Retinal pigment epithelial cell (primary cell): ENCODE measurements around the gene C12orf56.

Experiments
- DNase-seq: peaks from one replicate; pipeline ENCODE4 v3.0.0-alpha.2; 2010; ENCODE audit warnings: low read depth
- H3K4me3 ChIP-seq: 2 replicates; pipeline ENCODE4 v1.5.1; 2011; ENCODE audit warnings: mild to moderate bottlenecking, low read length, control low read depth, moderate library complexity
- TF ChIP-seq, protein P1 (sequence below): conservative IDR thresholded peaks from 2 replicates; pipeline ENCODE4 v1.5.1; 2011; ENCODE audit warnings: low read depth, low read length, control low read depth, inconsistent platforms

The C12orf56 gene

DNA sequence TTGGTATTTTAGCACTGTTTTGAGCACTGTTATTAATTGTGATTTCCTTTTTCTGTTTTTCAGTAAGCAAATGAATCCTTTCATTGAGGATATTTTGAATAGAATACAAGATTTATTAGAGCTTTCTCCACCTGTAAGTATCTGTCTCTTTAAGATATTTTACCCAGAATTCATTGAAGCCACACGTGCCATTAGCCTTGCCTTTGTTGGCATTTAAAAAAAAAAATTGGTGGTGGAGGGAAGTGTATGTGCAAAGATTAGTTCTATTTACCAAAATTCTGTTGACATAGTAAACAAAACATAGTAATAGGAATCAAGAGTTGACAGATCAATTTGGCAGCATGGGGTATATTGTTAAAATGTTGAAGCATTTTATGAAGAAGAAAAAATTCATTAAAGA lies 37.4 kb upstream of the C12orf56 start:
- DNase-seq = no peak
- H3K4me3 ChIP-seq = no peak overlapping the region
- TF ChIP-seq, protein P1, sequence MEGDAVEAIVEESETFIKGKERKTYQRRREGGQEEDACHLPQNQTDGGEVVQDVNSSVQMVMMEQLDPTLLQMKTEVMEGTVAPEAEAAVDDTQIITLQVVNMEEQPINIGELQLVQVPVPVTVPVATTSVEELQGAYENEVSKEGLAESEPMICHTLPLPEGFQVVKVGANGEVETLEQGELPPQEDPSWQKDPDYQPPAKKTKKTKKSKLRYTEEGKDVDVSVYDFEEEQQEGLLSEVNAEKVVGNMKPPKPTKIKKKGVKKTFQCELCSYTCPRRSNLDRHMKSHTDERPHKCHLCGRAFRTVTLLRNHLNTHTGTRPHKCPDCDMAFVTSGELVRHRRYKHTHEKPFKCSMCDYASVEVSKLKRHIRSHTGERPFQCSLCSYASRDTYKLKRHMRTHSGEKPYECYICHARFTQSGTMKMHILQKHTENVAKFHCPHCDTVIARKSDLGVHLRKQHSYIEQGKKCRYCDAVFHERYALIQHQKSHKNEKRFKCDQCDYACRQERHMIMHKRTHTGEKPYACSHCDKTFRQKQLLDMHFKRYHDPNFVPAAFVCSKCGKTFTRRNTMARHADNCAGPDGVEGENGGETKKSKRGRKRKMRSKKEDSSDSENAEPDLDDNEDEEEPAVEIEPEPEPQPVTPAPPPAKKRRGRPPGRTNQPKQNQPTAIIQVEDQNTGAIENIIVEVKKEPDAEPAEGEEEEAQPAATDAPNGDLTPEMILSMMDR = no peak

DNA sequence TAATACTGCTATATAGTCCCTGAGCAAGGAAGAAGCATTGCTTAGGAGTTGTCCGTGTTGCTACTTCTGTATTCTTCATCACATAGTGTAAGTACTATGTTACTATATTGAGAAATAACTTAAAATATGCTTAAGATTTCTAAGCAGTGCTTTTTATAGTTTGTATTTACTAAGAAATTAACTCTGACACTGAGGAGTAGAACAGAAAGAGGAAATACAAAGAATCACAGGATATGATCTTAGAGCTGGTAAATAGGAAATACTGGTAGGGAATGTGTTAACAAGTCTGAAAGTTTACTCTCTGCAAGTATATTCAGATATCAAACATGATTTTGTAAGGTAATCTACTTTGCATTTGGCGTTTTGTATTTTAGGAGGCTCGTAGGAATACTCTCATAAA lies 29.1 kb upstream of the C12orf56 start:
- TF ChIP-seq, protein P1 = no peak
- H3K4me3 ChIP-seq = no peak overlapping the region
- DNase-seq = no peak

DNA sequence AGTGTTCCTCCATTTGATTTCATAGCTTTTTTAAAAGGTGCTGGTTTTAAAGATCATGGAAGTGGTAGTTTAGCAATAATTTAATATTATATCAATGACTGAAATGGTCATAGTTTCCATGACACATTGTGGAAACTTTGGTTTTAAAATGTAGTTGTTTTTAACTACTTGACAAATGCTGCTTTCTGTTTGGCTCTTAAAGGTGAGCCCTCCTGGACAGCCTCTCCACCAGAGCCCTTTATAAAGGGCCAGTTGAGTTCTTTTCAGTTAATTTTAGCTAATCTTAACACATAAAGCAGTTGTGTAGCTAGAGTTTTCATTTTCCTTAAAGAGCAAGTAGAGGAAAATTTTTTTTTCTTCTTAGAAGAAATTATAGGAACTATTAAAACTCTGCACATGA lies 27.7 kb upstream of the C12orf56 start:
- no peak for DNase-seq
- TF ChIP-seq, protein P1 = no peak
- H3K4me3 ChIP-seq = no peak overlapping the region

DNA sequence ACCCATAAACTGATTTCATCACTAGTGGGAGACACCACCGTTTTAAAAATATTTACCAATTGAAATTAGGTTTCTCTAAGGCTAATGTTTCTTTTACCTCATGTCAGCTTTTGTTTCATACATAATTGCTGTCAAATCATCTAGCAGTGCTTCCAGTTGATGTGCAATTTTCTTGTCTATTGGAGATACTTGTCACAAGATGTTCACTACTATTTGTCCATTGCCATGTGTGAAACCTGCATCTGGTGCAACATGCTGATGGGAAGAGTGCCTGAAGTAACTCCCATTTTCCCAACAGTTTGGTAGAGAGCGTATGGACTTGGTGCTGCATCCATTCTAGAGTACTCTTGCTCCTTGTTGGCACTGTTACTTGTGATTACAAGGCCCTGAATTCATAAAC lies 23.3 kb upstream of the C12orf56 start:
- DNase-seq = no peak
- no peak overlapping the region for H3K4me3 ChIP-seq
- TF ChIP-seq, protein P1 = no peak

DNA sequence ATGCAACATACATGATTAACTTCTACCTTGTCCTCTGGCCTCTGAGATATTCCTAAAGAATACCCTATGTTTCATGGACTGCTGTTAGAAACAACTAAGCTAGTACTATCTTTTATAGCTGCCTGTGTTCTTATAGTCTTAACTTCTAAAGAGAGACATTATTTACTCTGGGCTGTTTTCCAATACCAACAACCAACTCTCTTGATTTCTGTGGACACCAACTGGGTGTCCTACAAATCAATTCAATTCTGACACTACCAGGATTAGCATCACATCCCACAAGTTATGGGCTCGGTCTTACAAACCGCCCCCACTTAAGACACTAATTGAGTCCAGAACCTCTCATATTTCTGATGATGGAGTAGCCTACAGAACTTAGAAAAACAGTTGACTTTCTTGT lies 21.9 kb upstream of the C12orf56 start:
- no peak for DNase-seq
- no peak overlapping the region for H3K4me3 ChIP-seq
- TF ChIP-seq, protein P1 = no peak

DNA sequence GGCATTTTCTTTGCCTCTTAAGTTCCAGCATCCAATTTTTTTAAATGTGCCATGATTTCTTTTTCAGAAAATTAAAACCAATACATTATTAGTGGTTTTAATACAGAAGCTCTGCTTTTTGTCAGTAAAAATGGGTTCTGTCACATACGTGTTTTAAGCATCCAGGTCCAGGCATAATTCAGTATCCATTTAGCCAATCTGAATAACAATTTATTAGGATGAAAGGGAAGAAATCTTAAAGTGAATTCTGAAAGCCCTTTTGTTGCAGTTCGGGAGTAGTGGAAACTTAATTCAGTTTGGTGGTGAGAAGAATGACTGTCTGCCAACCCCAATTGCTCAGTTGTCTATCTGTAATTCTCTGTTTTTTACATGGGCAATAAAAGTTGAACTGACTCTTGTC lies 20.9 kb upstream of the C12orf56 start:
- no peak overlapping the region for H3K4me3 ChIP-seq
- DNase-seq = no peak
- TF ChIP-seq, protein P1 = no peak

DNA sequence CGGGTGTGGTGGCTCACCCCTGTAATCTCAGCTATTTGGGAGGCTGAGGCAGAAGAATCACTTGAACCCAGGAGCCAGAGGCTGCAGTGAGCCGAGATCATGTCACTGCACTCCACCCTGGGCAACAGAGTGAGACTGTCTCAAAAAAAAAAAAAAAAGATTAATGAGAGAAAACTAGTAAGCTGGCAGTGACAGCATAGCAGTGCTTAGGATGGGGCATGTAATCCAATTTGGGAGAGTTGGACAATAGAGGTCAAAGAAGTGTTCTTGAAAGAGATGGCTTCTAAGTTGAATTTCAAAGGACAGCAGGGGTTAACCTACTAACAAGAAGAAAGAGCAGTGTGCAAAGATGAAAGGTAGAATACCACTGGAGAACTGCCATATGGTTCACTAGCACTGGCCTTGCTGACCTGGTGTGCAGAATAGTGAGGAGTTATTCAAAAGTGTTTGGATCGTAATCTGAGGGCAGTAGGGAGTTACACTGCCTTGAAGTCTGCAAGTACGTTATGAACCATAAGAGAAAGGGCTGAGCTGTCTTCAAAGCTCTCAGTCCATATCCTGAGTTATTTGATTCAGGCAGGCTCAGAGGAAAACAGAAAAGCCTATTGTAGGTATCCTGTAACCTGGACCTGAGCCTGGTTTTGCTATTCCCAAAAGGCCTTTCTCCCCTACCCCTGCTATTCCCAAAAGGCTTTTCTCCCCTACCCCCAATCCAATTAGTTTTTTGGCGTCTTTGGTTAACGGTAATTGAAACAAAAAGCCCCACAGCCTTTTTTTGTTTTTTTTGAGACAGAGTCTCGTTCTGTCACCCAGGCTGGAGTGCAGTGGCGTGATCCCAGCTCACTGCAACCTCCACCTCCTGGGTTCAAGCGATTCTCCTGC lies 17.0 kb upstream of the C12orf56 start:
- no peak for DNase-seq
- TF ChIP-seq, protein P1 = no peak

More for the DNA sequence above, 17.0 kb upstream of the C12orf56 start:
- H3K4me3 ChIP-seq = no peak overlapping the region
